ENCODE measurements around the gene CPNE2.

The CPNE2 gene

GRCh38 chr16:57134982-57135381 is 42.6 kb downstream of the CPNE2 start:
- Histone ChIP-seq H3K9me3 (ENCODE audit: severe bottlenecking) (no peaks in the 10 kb centered on the region), H3K27me3 (ENCODE audit: insufficient read depth, poor library complexity, severe bottlenecking) (no peaks in the 10 kb centered on the region), H3K4me3 (ENCODE audit: severe bottlenecking) (no peak overlapping the region), H3K36me3 (ENCODE audit: low read depth) (no peaks in the 10 kb centered on the region), H3K4me1 (ENCODE audit: insufficient read depth, poor library complexity, severe bottlenecking) (peaks cover 11% of the 10 kb centered on the region), H3K27ac (ENCODE audit: poor library complexity, severe bottlenecking) (no peak overlapping the region)
- peak; percentile 18; the same call in 1 of the 3 replicates for ATAC-seq (ENCODE audit: low read depth)
- no peak for DNase-seq (ENCODE audit: low spot score)
- no peak for TF ChIP-seq CTCF (IDR thresholded peaks at IDR 0.05; ENCODE audit: poor library complexity, severe bottlenecking)

GRCh38 chr16:57137043-57137442 is 44.7 kb downstream of the CPNE2 start:
- no peak overlapping the region for H3K27ac ChIP-seq (ENCODE audit: poor library complexity, severe bottlenecking)
- TF ChIP-seq CTCF (IDR thresholded peaks at IDR 0.05; ENCODE audit: poor library complexity, severe bottlenecking): no peak

GRCh38 chr16:57137566-57138273 is 45.3 kb downstream of the CPNE2 start:
- Histone ChIP-seq H3K27me3 (ENCODE audit: insufficient read depth, poor library complexity, severe bottlenecking) (no peaks in the 10 kb centered on the region), H3K36me3 (ENCODE audit: low read depth) (no peaks in the 10 kb centered on the region), H3K9me3 (ENCODE audit: severe bottlenecking) (no peaks in the 10 kb centered on the region), H3K4me3 (ENCODE audit: severe bottlenecking) (no peak overlapping the region), H3K27ac (ENCODE audit: poor library complexity, severe bottlenecking) (no peak overlapping the region), H3K4me1 (ENCODE audit: insufficient read depth, poor library complexity, severe bottlenecking) (peaks cover 17% of the 10 kb centered on the region)
- DNase-seq (ENCODE audit: low spot score) (peak; percentile 56), ATAC-seq (ENCODE audit: low read depth) (no peak)
- TF ChIP-seq CTCF (IDR thresholded peaks at IDR 0.05; ENCODE audit: poor library complexity, severe bottlenecking): no peak

More at GRCh38 chr16:57137043-57137442, 44.7 kb downstream of the CPNE2 start:
- DNase-seq (ENCODE audit: low spot score) (peak; percentile 40), ATAC-seq (ENCODE audit: low read depth) (no peak)
- H3K27me3 ChIP-seq (ENCODE audit: insufficient read depth, poor library complexity, severe bottlenecking): no peaks in the 10 kb centered on the region
- H3K4me1 ChIP-seq (ENCODE audit: insufficient read depth, poor library complexity, severe bottlenecking): peaks cover 17% of the 10 kb centered on the region
- no peaks in the 10 kb centered on the region for H3K36me3 ChIP-seq (ENCODE audit: low read depth)
- H3K9me3 ChIP-seq (ENCODE audit: severe bottlenecking): no peaks in the 10 kb centered on the region
- no peak overlapping the region for H3K4me3 ChIP-seq (ENCODE audit: severe bottlenecking)

GRCh38 chr16:57138281-57138935 is 46.0 kb downstream of the CPNE2 start:
- H3K36me3 ChIP-seq (ENCODE audit: low read depth): no peaks in the 10 kb centered on the region
- ATAC-seq (ENCODE audit: low read depth): no peak
- no peaks in the 10 kb centered on the region for H3K27me3 ChIP-seq (ENCODE audit: insufficient read depth, poor library complexity, severe bottlenecking)
- no peak for DNase-seq (ENCODE audit: low spot score)
- H3K4me3 ChIP-seq (ENCODE audit: severe bottlenecking): no peak overlapping the region
- TF ChIP-seq CTCF (IDR thresholded peaks at IDR 0.05; ENCODE audit: poor library complexity, severe bottlenecking): no peak
- H3K4me1 ChIP-seq (ENCODE audit: insufficient read depth, poor library complexity, severe bottlenecking): peaks cover 17% of the 10 kb centered on the region
- no peak overlapping the region for H3K27ac ChIP-seq (ENCODE audit: poor library complexity, severe bottlenecking)
- H3K9me3 ChIP-seq (ENCODE audit: severe bottlenecking): no peaks in the 10 kb centered on the region
